Measurements from ENCODE around the gene ECE2. TPM values are rescaled to one million over a fixed set of nuclear protein-coding genes. Genes with fewer than 3 reads are reported as not detected.

ECE2 gene
- total RNA-seq, 1 experiment from 2014 or later, result not detected

DNA sequence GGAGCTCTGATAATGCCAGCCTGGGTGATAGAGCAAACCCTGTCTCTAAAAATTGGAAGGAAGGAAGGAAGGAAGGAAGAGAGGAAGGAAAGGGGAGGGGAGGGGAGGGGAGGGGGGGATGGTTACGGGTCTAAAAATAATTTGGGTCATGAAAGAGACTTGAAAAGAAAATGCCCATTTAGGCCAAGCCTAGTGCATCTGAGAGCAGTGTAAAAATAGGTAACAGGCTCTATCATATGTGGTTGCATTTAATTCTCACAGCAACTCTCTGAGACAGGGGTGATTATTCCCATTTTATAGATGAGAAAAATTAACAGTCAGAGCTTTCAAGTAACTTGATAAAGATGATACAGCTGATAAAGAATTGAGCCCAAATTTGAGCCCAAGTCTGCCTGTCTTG lies 3.6 kb upstream of the ECE2 start:
- peaks cover 24% of the 10 kb centered on the region for H3K27me3 ChIP-seq (replicated peaks; ENCODE audit: insufficient read depth, low read depth, low read length, poor library complexity)

GRCh38 chr3:184275381-184275701 lies 481 bp upstream of the ECE2 start:
- Histone ChIP-seq H3K36me3 (ENCODE audit: insufficient read depth, low read length, poor library complexity, severe bottlenecking) (no peaks in the 10 kb centered on the region), H3K4me3 (ENCODE audit: low read depth, low read length, poor library complexity, severe bottlenecking) (no peak overlapping the region), H3K27me3 (replicated peaks; ENCODE audit: insufficient read depth, low read depth, low read length, poor library complexity) (peaks cover 24% of the 10 kb centered on the region), H3K9me3 (ENCODE audit: low read depth, low read length, poor library complexity, severe bottlenecking) (no peaks in the 10 kb centered on the region), H3K27ac (ENCODE audit: low read depth, low read length, poor library complexity, severe bottlenecking) (no peak overlapping the region), H3K4me1 (ENCODE audit: insufficient read depth, low read length, poor library complexity, severe bottlenecking) (no peaks in the 10 kb centered on the region)
- no peak for DNase-seq (ENCODE audit: low spot score)
- no TSS peak for BruUV-seq (replicated peaks)
- ChIA-PET POLR2A (ENCODE audit: low non-redundant PET) (no interaction called here), CTCF (no interaction called here)
- TF ChIP-seq EZH2 (IDR thresholded peaks at IDR 0.05; ENCODE audit: borderline replicate concordance, low read depth, low read length, poor library complexity, severe bottlenecking), result no peak
- TF ChIP-seq CTCF (conservative IDR thresholded peaks at IDR 0.05; ENCODE audit: low read depth, low read length), result no peak
- intact Hi-C loops (cut with micrococcal nuclease; ENCODE audit: unreplicated experiment), result no loop called here

More for the DNA sequence above, 3.6 kb upstream of the ECE2 start:
- BruUV-seq (replicated peaks), result no TSS peak
- intact Hi-C loops (cut with micrococcal nuclease; ENCODE audit: unreplicated experiment), result no loop called here
- H3K27ac ChIP-seq (ENCODE audit: low read depth, low read length, poor library complexity, severe bottlenecking), result no peak overlapping the region
- H3K4me1 ChIP-seq (ENCODE audit: insufficient read depth, low read length, poor library complexity, severe bottlenecking), result no peaks in the 10 kb centered on the region
- CTCF ChIA-PET, result interaction anchor here (0.6 kb wide), 1 partner anchor 388 kb away, joined by 8 read pairs; no protein-coding TSS in a partner anchor
- no peaks in the 10 kb centered on the region for H3K9me3 ChIP-seq (ENCODE audit: low read depth, low read length, poor library complexity, severe bottlenecking)
- no peak overlapping the region for H3K4me3 ChIP-seq (ENCODE audit: low read depth, low read length, poor library complexity, severe bottlenecking)
- no peaks in the 10 kb centered on the region for H3K36me3 ChIP-seq (ENCODE audit: insufficient read depth, low read length, poor library complexity, severe bottlenecking)
- no peak for DNase-seq (ENCODE audit: low spot score)
- no peak for TF ChIP-seq EZH2 (IDR thresholded peaks at IDR 0.05; ENCODE audit: borderline replicate concordance, low read depth, low read length, poor library complexity, severe bottlenecking)
- no peak for TF ChIP-seq CTCF (conservative IDR thresholded peaks at IDR 0.05; ENCODE audit: low read depth, low read length)
- POLR2A ChIA-PET (ENCODE audit: low non-redundant PET), result no interaction called here

DNA sequence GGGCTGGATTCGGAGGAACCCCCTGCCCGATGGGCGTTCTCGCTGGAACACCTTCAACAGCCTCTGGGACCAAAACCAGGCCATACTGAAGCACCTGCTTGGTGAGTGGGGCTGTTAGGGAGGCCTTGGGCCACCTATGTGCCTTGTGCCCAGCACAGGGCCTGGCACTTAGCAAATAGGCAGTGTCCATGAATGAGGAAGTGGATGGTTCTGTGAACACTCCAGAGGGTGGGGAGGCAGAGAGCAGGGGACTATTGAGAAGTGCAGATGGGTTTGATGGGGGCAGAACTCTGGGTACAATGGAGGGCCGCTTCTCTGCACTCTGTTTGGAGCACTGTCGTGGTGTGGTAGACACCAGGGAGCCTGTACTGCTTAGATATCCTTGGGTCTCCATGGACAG lies 1.5 kb downstream of the ECE2 start:
- TF ChIP-seq CTCF (conservative IDR thresholded peaks at IDR 0.05; ENCODE audit: low read depth, low read length) (no peak), EZH2 (IDR thresholded peaks at IDR 0.05; ENCODE audit: borderline replicate concordance, low read depth, low read length, poor library complexity, severe bottlenecking) (no peak)
- H3K9me3 ChIP-seq (ENCODE audit: low read depth, low read length, poor library complexity, severe bottlenecking), result no peaks in the 10 kb centered on the region
- intact Hi-C loops (cut with micrococcal nuclease; ENCODE audit: unreplicated experiment), result no loop called here
- no peak for DNase-seq (ENCODE audit: low spot score)
- BruUV-seq (replicated peaks), result no TSS peak
- CTCF ChIA-PET, result no interaction called here
- H3K27ac ChIP-seq (ENCODE audit: low read depth, low read length, poor library complexity, severe bottlenecking), result no peak overlapping the region
- peaks cover 24% of the 10 kb centered on the region for H3K27me3 ChIP-seq (replicated peaks; ENCODE audit: insufficient read depth, low read depth, low read length, poor library complexity)
- H3K36me3 ChIP-seq (ENCODE audit: insufficient read depth, low read length, poor library complexity, severe bottlenecking), result no peaks in the 10 kb centered on the region
- POLR2A ChIA-PET (ENCODE audit: low non-redundant PET), result no interaction called here
- no peak overlapping the region for H3K4me3 ChIP-seq (ENCODE audit: low read depth, low read length, poor library complexity, severe bottlenecking)
- no peaks in the 10 kb centered on the region for H3K4me1 ChIP-seq (ENCODE audit: insufficient read depth, low read length, poor library complexity, severe bottlenecking)

All from A673 (cell line).